IPS DF 4.7 (cell line): Measurements from ENCODE around the gene ASB18.

Experiments used
- DNase-seq: peaks from one replicate; pipeline ENCODE4 v3.0.0-alpha.2; 2013; ENCODE audit warnings: low spot score; ENCODE audit errors: extremely low read depth

The ASB18 gene

DNA sequence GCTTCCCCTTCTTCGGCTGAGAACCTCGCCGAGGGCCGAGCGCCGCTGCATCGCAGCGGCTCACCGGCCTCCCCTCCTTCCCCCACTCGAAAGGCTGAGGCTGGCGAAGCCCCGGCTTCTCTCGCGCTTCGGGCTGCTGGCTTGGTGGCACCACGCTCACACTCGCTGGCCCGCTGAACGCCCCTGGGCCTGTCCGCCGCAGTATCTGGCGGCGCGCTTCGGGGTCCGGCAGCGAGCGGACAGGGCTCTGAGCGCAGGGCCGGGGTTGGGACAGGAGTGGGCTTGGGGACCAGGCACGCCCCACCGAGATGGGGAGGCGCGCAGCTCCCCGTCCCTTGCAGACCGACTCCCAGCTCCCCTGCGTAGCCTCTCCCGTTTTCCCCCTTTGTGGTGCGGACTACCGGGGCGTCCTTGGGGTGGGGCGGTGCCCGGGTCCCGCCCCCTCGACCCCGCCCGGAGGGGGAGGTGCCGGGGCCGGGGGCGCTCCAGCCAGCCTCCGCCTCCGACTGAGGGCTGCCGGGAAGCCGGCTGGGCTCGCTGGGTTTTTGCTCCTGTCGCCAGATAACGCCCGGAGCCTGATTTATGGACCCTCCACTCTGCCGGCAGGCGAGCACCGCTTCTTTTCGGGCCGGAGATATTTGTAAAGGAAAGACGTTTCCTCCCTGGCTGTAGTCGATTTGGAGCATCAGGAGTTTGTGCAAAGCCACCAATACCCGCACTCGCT is 99.8 kb downstream of the ASB18 start:
- no peak for DNase-seq

DNA sequence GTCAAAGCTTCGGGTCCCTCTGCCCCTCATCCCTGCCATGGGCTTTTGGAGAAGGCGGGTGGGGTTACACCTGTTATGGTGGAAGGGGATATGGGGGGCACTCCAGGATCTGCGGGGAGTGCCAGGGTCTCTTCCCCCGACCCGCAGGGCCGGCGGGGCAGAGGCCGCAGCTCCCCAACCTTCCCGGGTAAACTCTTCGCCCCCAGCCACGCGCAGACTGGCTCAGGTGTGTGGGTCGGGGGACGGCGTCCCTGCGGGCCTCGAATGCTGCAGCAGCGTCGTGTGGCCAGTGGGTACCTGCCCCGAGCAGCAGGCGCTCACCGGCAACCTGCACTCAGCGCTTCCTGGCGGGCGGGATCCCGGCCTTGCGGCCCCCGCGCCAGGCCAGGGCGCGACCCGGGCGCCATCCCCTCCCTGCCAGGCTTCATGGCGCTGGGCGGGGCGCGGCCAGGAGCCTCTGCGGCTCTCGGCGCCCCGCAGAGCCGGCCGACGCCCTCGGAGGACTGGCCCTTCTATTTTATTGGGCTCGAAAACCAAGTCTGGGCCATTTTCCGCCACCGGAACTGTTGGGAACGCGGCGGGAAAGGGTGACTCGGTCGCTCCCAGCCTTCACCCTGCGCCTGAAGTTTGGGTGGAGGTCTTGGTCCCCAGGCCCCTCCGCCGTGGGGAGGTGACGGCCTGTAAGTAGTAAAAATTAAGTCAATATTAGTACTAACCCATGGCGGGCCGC is 100.6 kb downstream of the ASB18 start:
- DNase-seq: no peak

DNA sequence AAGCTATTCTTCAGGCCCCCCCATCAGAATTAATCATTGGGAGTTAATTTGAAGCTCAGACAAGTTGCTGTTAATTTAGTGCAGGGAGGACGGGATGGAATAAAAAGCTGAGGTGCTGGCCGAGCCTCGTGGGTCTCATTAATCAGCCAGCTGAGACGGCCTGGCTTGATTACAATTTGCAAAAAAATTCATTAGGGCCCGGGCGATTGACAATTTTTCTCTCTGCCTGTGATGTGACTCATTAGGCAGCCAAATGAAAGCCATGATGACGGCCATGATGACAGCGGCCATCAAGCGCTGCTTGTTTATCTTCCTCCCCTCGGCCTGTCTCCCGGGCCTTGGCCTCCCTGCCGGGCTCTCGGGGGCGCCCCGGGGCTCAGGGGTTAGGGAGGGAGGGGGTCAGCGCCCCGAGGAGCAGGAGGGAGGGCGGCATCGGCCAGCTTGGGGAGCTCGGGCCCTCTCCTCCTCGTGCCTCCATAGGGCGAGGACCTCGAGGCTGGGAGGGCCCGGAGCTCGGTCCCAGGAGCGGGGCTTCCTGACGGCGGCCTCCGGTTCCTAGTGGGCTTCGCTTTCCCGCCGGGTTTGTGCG is 101.2 kb downstream of the ASB18 start:
- DNase-seq: no peak

DNA sequence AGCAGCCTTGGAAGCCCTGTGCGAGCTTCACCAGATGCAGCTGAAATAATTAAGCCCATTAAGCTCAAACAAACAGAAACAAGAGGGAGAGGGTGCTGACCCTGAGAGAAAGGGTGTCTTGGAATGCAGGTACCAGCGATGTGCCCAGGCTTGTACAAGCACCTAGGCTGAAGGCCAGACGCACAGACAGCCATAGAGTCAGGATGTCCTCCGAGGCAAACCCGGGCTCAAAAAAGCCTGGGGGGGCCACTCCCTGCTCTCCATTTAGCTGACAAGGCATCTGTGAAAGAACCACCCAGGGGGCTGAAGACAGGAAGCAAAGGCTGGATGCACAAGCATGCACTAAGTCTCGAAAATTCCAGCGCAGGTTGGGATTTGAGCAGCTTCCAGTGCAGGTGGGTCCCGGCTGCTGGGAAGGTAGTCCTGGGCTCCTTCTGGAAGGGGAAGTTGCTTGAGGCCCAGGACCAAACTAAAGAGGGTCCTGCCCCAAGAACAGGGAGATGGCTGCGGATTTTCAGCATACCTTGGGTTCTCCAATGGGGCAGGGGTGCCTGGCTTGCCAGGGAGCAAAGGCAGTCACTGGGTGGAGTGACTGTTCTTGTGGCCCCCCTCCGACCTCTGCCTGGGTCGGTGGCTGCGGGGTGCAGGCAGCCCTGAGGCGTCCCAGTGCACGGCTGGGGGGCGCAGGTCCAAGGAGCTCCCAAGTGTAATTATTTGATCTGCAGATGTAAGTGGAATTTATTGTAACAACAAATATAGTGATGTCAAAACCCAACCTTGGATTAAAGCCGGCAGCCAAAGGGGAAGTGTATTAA is 102.0 kb downstream of the ASB18 start:
- no peak for DNase-seq

DNA sequence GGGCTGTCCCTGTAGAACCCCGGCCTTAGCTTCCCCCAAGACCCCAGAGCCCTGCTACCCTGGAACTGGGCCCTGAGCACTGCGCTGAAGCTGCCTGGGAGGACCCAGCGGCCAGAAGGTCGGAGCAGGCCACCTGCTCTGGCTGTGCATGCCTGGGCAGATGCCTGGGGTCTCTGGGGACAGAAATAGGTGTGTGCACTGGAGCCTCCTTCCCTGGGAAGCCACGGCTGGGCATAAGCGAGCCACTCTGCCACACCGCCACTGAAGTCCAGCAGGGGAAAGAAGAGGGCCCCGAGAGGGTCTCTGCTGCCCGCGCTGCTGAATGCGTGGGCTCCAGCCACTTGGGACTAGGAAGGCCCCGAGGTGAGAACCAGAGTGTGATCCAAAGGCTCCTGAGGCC is 102.7 kb downstream of the ASB18 start:
- no peak for DNase-seq

DNA sequence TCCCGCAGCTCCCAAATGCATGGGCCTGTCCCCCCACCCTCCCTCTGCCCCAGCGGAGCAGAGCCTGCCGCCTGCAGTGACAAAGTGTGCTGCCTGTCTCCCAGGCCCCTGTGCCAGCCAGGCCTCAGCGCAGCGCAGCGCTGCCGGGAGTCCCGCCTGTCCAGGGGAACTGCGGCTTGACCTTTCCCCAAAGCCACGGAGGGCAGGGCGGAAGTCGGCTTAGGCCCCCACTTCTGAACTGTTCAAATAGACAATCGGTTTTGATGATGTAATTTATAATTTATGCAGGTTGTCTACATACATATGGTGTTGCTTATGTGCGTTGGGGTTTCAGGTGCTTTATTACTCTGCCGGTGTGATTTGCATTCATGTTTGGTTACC is 103.1 kb downstream of the ASB18 start:
- no peak for DNase-seq

DNA sequence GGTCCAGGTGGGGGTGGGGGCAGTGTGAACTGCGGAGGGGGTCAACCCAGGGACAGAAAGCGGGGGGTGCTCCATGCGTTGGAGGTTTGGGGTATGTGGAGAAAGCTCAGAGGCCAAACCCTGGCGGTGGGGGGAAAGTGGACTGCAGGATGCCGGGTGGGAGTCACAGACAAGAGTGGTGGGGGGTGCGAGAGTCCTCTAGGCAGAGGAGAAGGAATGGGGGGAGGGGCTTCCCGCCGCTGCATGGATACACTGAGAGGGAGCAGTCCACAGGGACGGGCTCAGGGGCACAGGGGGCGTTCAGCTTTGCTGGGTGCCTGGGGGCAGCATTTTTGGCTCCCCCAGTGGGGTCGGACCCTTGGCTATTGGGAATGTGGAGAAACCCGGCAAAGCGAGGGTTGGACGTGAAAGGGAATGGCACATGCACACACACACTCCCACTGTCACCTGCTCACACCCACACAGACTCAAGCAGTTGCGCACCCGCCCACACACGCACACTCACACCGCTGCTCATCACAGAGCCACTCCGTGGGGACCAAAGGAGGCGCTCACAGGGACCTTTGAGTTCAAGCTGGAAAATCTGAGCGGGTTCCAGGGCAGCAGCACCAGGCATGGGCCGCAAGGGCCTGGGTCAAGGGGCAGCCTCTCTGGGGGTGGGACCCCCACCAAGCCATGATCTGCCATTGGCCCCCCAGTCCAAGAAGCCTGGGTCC is 103.7 kb downstream of the ASB18 start:
- no peak for DNase-seq

DNA sequence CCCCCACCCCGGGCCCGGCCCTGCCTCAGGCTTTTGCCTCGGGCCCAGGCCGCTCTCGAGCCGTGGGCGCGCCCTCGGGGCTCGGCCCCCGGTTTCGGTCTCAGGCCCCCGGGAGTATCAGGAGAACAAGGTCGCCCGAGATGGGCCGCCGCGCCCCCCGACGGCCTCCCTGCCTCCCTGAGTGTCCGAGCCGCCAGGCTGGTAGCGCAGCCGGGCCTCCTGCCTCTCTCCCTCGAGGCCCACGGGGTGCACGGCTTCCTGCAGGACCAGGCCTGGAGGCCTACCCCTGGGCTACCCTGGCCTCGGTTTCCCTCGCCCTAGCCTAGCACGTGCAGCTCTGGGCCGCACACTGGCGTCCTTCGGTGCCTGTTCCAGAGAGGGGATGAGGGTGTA is 104.4 kb downstream of the ASB18 start:
- no peak for DNase-seq

DNA sequence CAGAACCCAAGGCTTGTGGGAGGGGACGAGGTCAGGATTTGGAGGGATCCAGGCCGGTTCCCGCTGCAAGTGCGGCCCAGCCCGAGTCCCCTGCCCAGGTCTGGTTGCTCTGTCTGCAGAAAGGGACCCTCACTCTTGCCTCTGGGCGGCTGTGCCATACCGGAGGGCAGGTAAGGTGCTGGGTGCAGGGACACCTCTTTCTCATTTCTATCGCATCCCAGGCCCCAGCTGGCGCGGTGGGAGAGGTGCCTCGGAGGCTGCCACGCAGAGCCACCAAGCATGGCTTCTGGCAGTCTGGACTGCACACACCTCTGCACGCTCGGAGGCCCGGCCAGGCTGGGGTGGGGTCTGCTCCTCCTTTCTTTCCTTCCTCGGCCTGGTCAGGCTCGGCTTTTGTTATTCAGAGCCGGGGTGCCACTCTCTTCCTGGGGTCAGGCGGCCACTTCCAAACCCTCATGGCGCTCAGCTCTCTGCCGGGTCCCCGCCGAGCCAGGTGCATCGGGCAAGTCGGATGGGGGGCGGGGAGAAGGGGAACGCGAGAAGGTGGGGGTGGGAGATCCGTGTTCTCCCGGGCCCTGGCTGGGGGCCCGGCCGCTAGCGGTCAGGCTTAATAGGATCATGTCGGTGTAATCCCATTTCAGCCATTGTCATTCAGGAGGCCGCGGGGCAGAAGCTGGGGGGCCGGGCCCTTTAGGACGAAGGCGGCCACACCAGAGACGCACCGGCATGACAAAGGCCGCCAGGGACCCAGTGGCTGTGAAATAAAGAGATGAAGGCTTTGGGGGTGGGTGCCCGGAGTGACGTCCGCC is 105.0 kb downstream of the ASB18 start:
- no peak for DNase-seq

DNA sequence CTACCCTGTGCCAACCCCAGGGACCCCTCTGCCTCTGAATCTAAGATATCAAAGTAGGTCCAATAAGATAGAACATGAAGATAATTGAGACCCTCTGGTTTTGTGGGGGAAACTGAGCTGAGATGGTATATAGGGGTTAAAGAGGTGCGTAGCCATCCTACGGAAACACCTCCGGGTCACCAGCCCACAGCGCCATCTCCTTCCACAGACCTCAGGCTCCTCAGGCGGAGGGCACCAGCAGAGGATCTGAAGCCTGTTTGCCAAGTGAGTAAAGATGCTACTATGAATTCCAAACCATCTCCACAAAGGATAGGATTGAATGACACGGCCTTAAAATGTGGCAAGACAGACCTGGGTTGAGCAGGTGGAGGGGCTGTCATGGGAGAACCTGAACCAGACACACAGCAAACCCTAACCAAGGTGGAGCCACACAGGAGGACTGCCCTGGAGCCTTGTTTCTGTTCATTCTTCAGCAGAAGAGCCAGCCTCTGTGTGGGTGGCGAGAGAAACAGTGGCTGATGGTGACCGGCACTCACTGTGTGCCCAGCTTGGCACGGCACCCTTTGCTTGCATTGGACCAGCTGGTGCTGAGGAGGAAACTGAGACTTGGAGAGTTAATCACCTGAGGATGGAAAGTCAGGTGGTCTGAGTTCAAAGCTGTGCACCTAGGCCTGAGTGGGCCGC is 106.2 kb downstream of the ASB18 start:
- DNase-seq: no peak

DNA sequence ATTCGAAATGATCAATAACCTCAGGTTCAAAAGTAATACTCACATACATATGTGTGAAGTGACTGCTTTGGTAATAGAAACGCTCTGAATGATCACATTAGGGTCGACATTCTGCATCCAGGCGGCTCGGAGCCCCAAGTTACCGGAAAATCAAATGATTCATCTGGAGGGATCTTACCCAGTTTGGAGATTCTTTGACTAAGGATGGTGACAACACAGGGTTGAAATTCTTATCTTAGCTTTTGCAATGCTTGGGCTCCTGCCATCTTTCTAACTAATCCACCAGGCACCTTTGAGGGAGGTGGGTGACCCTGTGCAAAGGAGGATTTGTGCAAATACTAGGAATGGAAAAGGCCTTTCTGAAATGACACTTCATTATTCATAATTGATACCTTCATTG is 106.8 kb downstream of the ASB18 start:
- no peak for DNase-seq

DNA sequence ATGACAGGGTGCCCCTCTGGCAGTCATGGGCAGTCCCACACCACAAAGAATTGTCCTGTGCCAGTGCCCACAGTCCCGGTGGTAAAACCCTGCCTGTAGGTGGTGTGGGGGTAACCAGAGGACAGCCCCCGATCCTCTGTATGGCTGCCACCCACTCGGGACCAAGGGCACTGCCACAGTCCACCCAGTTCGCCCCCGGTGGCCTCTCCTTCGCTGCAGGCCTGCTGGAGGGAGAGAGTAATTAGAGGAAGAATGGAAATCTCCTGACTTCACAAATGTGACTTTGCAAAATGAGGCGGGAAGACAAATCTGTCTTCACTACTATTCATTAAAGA is 107.4 kb downstream of the ASB18 start:
- no peak for DNase-seq

DNA sequence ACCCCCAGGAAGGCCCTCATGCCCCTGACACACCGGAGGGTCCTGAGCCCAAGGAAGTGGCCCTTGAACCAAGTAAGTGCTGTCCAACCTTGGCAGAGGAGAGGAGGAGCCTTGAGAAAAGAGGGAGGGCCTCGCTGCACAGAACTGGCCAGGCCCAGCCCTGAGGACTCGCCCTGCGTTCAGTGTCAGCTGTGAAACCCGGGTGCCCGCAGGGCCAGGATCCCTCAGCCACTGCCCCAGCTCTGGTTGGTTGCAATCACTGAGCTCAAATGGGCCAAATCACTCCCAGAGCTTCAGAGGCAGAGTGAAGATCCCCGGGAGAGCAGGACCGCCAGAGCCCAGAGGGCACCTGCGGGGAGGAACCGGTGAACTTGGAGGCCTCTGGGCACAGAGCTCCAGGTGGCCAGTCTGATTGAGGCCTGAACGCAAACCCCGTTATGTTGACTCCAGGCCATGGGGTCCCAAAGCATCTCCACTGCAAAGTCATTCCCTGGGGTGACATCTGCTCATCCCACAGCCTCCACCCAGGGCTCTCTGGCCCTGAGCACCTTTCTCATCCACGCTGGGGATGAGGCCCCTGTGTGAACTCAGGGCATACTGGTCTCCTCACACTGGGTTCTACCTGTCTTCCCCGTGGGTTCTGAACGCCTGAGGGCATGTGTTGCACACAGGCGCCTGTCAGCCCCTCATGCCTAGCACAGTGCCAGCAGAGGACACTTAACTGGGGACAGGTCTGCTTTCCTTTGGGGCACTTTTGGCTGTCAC is 107.9 kb downstream of the ASB18 start:
- no peak for DNase-seq

DNA sequence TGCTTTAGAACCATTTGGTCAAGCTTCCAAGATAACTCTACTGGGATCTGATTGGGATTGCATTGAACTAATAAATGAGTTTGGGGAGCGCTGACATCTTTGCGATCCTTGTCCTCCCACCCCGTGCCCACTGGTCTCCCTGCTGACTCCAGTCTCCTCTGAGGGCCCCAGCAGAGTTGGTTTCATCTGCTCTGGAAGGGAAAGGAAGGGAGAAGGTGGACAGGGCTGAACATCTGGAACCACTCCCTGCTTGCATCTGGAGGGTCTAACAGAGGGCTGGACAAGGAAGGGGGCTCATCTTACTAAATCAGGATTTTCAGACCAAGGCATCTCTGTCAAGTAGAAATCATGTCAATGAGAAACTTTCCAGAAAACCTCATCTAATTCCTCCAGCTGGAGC is 108.8 kb downstream of the ASB18 start:
- DNase-seq: no peak

DNA sequence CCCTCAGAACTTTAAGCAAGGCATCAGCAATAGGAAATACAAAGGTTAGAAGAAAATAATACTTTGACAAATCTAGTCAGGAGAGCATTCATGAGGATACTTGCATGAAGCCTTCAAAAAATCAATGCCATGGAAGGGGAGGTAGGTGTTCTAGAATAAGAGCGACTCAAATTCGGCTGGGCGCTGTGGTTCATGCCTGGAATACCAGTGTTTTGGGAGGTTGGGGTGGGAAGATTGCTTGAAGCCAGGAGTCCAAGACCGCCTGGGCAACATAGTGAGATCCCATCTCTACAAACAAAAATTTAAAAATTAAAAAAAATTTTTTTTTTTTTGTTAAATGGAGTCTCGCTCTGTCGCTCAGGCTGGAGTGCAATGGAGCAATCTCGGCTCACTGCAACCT is 117.8 kb downstream of the ASB18 start:
- DNase-seq: no peak

DNA sequence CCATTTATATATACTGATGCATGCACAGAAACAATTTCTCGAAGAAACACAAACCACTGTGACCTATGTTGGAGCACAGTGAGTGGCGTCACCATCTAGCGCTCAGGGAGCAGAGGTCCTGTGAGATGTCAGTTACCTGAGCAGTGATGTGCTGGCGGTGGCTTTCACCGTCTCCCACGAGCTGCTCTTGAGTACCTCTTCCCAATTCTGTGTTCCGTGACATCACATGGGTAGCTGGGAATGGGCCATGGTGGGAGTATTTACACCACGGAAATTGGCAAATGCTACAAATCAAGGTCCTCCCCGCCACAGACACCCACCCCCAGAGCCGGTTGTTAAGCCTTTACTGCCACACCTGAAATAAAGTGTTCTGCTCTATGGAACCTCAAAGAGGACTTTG is 120.4 kb downstream of the ASB18 start:
- DNase-seq: no peak
